Thymus (tissue), 11 donors: Measurements from ENCODE around the gene LHX4. TPM values are rescaled to one million over a fixed set of nuclear protein-coding genes. Genes with fewer than 3 reads are reported as not detected.

Experiments
- DNase-seq, 9 donors: peaks; one replicate each; pipeline ENCODE4 v3.0.0-alpha.2; 2013; ENCODE audit warnings: low spot score in 9 of 9, low read depth in 6 of 9, missing footprints in 1 of 9
- H3K27ac ChIP-seq, 2 donors: one replicate each; pipeline ENCODE4 v1.5.1; 2013; ENCODE audit warnings: control low read depth in 1 of 2, low read depth in 1 of 2, low read length in 1 of 2, mild to moderate bottlenecking in 1 of 2, moderate library complexity in 1 of 2
- H3K27me3 ChIP-seq, 2 donors: one replicate each; pipeline ENCODE4 v1.5.1; 2013; ENCODE audit warnings: low read length in 1 of 2; ENCODE audit not compliant: control insufficient read depth in 2 of 2, insufficient read depth in 1 of 2
- H3K36me3 ChIP-seq, 2 donors: one replicate each; pipeline ENCODE4 v1.5.1; 2013; ENCODE audit warnings: low read length in 1 of 2, mild to moderate bottlenecking in 1 of 2, moderate library complexity in 1 of 2; ENCODE audit not compliant: control insufficient read depth in 2 of 2, insufficient read depth in 2 of 2
- H3K4me1 ChIP-seq, 2 donors: one replicate each; pipeline ENCODE4 v1.5.1; 2013; ENCODE audit warnings: low read length in 2 of 2; ENCODE audit not compliant: control insufficient read depth in 2 of 2, insufficient read depth in 2 of 2
- H3K4me3 ChIP-seq, 2 donors: one replicate each; pipeline ENCODE4 v1.5.1; 2013; ENCODE audit warnings: low read length in 2 of 2, control low read depth in 1 of 2, mild to moderate bottlenecking in 1 of 2
- H3K9me3 ChIP-seq, 2 donors: one replicate each; pipeline ENCODE4 v1.5.1; 2013; ENCODE audit warnings: low read length in 1 of 2, mild to moderate bottlenecking in 1 of 2; ENCODE audit not compliant: control insufficient read depth in 2 of 2, insufficient read depth in 1 of 2
- WGBS: extraction: QIAGEN DNeasy Blood & Tissue Kit; methylation state at CpG from one replicate; pipeline ENCODE4 v1.1.7; 2013; 5-methylcytosine and 5-hydroxymethylcytosine counted together
- polyA plus RNA-seq: library from polyadenylated mRNA; stranded (reverse); fragments of 200-250 nt; gene quantifications from one replicate; pipeline ENCODE4 v1.2.3, GENCODE V29; 2013
- total RNA-seq: library from RNA; stranded (reverse); fragments of 120-200 nt; gene quantifications from one replicate; pipeline ENCODE4 v1.2.4, GENCODE V29; 2013
- donor health status: healthy.

LHX4 gene
- total and polyA plus RNA-seq, 2 donors, result 0.05 TPM

DNA sequence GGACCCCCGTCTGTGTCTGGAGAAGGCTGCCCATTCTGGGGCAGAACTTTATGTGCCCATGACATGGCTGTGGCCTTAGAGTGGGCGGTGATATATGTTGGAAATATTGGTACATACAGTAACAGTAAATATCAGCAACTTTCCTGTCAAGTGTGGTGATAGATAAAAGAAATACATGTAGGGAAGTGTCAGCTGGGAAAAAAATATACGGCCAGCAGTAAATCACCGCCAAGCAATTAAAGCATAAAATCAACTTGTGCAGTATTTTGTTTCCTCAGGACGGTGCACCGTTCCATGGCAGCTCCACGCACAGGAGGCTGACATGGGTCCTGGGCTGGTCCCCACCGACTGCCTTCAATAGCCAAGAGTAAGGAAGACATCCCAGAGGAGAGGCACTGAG is 27.4 kb downstream of the LHX4 start:
- no peaks in the 10 kb centered on the region for H3K4me1 ChIP-seq
- H3K36me3 ChIP-seq, result no peaks in the 10 kb centered on the region
- WGBS, result 82% methylated on average over 8 of the region's 8 CpGs
- no peak overlapping the region for H3K27ac ChIP-seq
- no peaks in the 10 kb centered on the region for H3K9me3 ChIP-seq
- peaks cover 0 to 13% of the 10 kb centered on the region in 2 donors for H3K27me3 ChIP-seq
- no peak for DNase-seq
- no peak overlapping the region for H3K4me3 ChIP-seq

DNA sequence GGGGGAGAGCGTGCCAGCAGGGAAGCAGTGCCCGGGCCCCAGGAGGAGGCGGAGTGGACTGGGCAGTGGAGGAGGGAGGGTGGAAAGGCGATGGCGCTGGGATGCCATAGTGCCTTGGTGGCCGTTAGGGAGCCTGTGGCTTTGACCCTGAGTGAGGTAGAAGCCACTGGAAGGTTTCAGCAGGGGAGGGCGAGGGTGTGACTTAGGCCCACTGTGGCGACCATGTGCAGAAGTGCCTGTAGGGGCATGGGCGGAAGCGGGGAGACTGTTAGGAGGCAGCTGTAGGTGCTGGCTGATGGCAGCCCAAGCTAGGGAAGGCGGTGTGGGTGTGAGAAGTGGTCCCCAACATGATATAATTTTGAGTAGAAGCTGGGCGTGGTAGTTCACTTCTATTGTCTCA is 28.2 kb downstream of the LHX4 start:
- WGBS, result 94% methylated on average over 12 of the region's 12 CpGs
- Histone ChIP-seq H3K27ac (no peak overlapping the region), H3K4me1 (no peaks in the 10 kb centered on the region), H3K36me3 (no peaks in the 10 kb centered on the region), H3K9me3 (no peaks in the 10 kb centered on the region), H3K4me3 (no peak overlapping the region), H3K27me3 (peaks cover 0 to 18% of the 10 kb centered on the region in 2 donors)
- DNase-seq, result no peak

DNA sequence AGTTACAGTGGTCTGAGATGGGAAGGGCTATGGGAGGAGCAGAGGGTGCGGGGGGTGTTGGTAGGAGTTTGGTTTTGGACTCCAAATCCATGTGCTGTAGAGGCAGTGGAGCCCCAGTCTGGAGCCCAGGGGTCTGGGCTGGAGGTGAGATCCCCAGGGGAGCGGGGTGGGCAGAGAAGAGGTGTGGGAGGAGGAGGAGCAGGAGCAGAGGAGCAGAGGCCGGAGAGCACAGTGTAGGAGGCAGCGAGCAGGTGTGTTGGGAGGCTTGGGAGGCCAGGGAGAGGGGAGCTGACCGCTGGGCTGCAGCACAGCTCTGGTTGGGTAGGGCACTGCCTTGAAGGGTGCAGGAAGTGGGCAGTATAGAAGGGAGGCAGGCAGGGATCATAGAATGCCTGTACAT is 28.9 kb downstream of the LHX4 start:
- 88% methylated on average over 5 of the region's 5 CpGs for WGBS
- Histone ChIP-seq H3K36me3 (no peaks in the 10 kb centered on the region), H3K4me1 (no peaks in the 10 kb centered on the region), H3K9me3 (no peaks in the 10 kb centered on the region), H3K27me3 (peaks cover 0 to 18% of the 10 kb centered on the region in 2 donors), H3K4me3 (no peak overlapping the region), H3K27ac (no peak overlapping the region)
- DNase-seq, result no peak

DNA sequence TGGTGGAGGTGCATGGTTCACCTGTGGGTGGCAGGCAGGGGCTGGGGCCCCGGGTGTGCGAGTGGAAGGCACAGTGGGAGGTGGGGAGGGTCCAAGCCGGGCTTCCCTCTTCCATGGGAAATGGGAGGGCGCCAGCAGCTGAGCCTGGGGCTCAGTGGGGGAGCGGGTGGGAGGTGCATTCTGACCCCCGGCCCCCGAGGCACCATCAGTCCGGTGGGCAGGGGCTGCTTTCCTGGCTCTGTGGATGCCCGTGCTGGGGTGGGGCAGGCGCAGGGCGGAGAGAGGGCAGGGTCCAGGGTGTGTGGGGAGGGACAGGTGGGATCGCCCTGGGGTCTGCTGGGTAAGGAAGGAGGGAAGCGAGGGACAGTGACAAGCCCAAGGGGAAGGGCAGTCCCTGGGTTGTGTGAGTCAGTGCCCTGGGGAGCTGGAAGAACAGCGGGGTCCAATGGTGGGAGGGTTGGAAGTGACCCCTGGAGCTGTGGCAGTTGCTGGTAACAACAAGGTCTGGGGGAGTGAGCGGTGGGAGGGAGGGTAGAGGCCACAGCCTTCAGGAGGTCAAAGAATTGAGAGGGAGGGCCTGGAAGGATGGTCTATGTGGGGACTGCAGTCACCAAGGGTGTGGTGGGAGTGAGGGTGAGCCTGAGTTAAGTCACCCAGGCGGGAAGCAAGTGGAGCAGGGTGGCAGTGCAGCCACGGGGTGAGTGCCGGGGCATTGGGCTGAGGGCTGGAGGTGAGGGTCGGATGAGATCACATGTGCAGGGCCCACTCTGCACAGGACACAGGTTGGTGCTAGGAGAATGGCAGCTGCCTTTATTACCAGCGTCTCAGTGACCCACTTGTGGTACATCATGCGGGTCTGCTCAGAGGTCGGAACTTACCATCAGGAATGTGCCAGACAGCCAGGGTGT is 29.6 kb downstream of the LHX4 start:
- Histone ChIP-seq H3K27me3 (peaks cover 0 to 18% of the 10 kb centered on the region in 2 donors), H3K36me3 (no peaks in the 10 kb centered on the region), H3K9me3 (no peaks in the 10 kb centered on the region), H3K4me3 (no peak overlapping the region), H3K27ac (no peak overlapping the region), H3K4me1 (no peaks in the 10 kb centered on the region)
- no peak for DNase-seq
- WGBS, result 91% methylated on average over 22 of the region's 22 CpGs

DNA sequence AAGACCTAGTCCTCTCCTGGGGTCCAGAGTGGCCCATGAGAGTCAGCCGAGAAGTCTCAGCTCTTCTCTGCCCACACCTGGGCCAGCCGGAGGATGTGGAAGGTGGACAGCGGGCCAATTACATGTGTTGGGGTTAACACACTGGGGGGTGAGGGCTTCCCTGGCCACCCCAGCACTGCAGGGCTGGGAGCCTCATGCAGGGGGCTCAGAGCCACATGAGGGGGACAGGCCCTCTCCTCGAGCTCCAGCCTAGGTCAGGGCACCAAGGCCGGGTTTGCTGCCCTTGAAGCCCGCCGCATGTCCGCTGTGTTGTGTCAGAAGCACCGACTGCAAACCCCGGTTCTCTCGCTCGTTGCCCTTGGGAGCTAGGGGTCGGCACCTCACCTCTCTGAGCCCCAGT is 30.5 kb downstream of the LHX4 start:
- Histone ChIP-seq H3K9me3 (no peaks in the 10 kb centered on the region), H3K4me1 (no peaks in the 10 kb centered on the region), H3K27ac (no peak overlapping the region), H3K4me3 (no peak overlapping the region), H3K27me3 (peaks cover 0 to 18% of the 10 kb centered on the region in 2 donors), H3K36me3 (no peaks in the 10 kb centered on the region)
- WGBS, result 94% methylated on average over 13 of the region's 13 CpGs
- DNase-seq, result no peak

DNA sequence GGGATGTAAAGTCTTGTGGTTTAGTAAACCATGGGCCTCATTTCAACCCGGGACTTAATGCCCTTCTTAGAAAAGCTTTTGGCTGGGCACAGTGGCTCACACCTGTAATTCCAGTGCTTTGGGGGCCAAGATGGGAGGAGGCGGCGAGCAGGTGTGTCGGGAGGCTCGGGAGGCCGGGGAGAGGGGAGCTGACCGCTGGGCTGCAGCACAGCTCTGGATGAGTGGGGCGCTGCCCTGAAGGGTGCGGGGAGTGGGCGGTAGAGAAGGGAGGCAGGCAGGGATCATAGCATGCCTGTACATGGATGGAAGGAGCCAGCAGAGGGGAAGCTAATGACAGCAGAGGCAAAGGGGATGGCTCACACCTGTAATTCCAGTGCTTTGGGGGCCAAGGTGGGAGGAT is 31.0 kb downstream of the LHX4 start:
- no peak for DNase-seq
- Histone ChIP-seq H3K4me1 (no peaks in the 10 kb centered on the region), H3K36me3 (no peaks in the 10 kb centered on the region), H3K9me3 (no peaks in the 10 kb centered on the region), H3K27me3 (peaks cover 0 to 18% of the 10 kb centered on the region in 2 donors), H3K4me3 (no peak overlapping the region), H3K27ac (no peak overlapping the region)
- 92% methylated on average over 10 of the region's 10 CpGs for WGBS

DNA sequence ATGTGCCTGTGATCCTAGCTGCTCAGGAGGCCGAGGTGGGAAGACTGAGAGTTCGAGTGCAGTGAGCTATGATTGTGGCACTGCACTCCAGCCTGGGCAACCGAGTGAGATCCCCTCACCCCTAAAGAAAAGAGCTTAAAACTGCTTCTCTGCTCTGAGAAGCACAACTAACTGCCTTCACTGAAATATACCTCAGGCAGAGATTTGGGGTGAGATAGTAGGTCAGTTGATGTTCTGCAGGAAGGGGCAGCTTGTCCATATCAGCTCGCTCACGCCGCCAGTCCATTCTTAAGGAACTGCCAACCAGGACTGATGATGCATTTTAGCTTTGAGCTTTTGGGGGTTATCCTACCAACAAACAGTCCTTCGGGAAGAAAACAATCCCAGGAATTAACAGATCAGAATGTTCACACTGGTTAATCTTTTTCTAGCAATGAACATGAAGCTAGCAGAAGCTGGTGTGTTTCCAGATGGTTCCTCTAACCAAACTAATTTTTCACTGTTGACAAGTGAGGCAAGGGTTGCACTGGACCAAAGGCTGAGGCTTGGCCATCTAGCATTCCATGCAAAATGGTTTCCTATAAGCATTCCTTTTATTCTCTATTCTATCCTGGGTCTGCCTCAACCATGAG is 31.6 kb downstream of the LHX4 start:
- no peak for DNase-seq
- 88% methylated on average over 7 of the region's 7 CpGs for WGBS
- Histone ChIP-seq H3K9me3 (no peaks in the 10 kb centered on the region), H3K4me1 (no peaks in the 10 kb centered on the region), H3K36me3 (no peaks in the 10 kb centered on the region), H3K4me3 (no peak overlapping the region), H3K27me3 (peaks cover 0 to 18% of the 10 kb centered on the region in 2 donors), H3K27ac (no peak overlapping the region)

DNA sequence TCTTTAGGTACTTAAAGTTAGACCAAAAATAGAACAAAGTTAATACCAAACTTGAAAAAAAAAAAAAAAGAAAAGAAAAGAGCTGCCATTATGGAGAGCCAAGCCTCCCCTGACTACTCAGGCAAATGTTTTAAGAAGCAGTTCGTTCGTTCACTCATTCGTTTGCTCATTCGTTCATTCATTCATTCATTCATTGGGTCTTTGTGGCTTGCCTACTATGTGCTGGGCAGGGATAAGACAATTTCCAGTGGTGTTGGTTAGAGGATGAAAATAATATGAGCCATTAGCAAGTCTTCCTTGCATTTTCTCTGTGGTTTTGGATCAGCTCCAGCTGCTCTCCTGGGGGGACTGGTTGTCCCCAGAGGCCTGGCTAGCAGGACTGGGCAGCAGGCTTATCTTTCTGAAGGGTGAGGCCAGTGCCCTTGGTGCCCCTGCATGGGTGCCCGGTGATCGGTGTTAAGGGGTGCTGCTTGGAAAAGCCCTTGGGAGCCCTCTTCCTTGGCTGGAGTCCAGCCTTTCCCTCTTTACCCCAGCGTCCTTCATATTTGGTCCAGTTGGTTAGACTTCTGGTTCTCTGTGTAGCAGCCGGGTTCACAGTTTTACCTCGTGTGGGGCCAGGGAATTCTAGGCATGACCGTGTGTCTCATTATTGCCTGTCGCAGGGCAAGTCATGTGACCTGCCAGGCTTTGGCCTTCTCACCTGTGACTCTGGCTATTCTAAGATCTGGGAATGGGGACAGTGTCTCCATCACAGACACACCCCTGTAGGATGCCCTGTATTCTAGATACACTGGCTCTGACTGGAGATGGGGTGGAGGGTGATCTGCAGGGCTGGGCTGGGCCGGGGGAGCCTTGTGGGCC is 32.8 kb downstream of the LHX4 start:
- DNase-seq, result no peak
- peaks cover 0 to 18% of the 10 kb centered on the region in 2 donors for H3K27me3 ChIP-seq

DNA sequence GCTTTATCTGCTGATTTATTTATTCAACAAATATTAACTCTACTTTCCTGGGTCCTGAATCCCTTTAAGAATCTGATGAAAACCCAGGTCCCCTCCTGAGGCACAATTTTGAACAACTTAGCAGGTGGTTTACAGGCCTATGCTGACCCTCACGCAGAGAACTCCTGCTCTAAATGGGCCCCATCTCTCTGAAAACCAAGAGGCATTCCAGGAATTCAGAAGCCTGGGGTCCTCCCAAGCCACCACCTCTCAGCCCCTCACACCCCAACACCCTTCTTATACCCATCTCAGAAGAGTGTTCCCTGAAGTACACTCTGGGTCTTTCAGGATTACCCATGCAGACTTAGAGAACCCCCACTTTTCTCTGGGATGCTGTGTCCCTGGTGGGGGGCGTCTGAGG is 34.5 kb downstream of the LHX4 start:
- Histone ChIP-seq H3K27ac (no peak overlapping the region), H3K4me1 (no peaks in the 10 kb centered on the region), H3K36me3 (no peaks in the 10 kb centered on the region), H3K4me3 (no peak overlapping the region), H3K9me3 (no peaks in the 10 kb centered on the region), H3K27me3 (peaks cover 0 to 8% of the 10 kb centered on the region in 2 donors)
- no peak for DNase-seq
- WGBS, result 70% methylated on average over 2 of the region's 2 CpGs

More for the DNA sequence above, 32.8 kb downstream of the LHX4 start:
- 86% methylated on average over 12 of the region's 12 CpGs for WGBS
- no peak overlapping the region for H3K27ac ChIP-seq
- no peaks in the 10 kb centered on the region for H3K4me1 ChIP-seq
- H3K9me3 ChIP-seq, result no peaks in the 10 kb centered on the region
- H3K4me3 ChIP-seq, result no peak overlapping the region
- no peaks in the 10 kb centered on the region for H3K36me3 ChIP-seq
